ENCODE data around the gene SPEF1. TPM values are rescaled to one million over a fixed set of nuclear protein-coding genes. Genes with fewer than 3 reads are reported as not detected.

Gene SPEF1
- total RNA-seq, 2 donors from 2014 or later, result 0.66 to 1.3 TPM

DNA sequence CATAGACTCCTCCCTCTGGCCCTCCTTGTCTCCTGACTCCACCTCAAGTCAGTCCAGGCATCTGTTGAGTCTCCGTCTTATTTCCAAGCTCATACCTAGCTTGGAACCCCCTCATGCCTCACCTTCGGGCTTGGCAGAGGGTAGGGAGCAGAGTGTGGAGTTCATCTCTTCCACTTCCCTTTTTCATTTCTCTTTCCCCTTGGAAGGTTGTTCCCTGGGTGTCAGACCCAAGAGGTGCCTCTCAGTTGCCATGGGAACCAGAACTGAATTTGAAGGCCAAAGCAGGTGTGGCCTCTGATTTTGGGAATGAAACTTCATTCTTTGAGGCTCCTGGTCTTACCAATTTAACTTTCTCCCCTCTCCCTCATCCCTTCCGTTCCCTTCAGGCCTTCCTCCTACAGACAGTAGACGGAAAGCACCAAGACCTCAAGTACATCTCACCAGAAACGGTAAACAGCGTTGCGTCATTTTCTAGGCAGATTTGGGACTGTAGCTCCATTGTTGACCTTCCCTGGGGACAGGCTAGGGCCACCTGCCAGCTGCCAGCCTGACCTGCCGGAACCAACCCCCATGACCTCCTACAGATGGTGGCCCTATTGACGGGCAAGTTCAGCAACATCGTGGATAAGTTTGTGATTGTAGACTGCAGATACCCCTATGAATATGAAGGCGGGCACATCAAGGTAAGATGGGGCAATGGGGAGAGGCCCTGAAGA is 21.4 kb upstream of the SPEF1 start:
- ATAC-seq (no peak), DNase-seq (no peak)
- Histone ChIP-seq H3K27me3 (no peaks in the 10 kb centered on the region), H3K4me3 (no peak overlapping the region), H3K36me3 (replicated peaks in 1 of 2; ENCODE audit: insufficient read depth in 1 of 2, low read depth in 2 of 2) (no peaks in the 10 kb centered on the region), H3K9me3 (no peaks in the 10 kb centered on the region), H3K27ac (peak overlapping the region in 1 of 4 donors; percentile 13), H3K4me1 (peaks cover 31% of the 10 kb centered on the region)
- 66 to 78% methylated on average over 11 of the region's 11 CpGs for WGBS, 2 donors
- TF ChIP-seq, protein P1, sequence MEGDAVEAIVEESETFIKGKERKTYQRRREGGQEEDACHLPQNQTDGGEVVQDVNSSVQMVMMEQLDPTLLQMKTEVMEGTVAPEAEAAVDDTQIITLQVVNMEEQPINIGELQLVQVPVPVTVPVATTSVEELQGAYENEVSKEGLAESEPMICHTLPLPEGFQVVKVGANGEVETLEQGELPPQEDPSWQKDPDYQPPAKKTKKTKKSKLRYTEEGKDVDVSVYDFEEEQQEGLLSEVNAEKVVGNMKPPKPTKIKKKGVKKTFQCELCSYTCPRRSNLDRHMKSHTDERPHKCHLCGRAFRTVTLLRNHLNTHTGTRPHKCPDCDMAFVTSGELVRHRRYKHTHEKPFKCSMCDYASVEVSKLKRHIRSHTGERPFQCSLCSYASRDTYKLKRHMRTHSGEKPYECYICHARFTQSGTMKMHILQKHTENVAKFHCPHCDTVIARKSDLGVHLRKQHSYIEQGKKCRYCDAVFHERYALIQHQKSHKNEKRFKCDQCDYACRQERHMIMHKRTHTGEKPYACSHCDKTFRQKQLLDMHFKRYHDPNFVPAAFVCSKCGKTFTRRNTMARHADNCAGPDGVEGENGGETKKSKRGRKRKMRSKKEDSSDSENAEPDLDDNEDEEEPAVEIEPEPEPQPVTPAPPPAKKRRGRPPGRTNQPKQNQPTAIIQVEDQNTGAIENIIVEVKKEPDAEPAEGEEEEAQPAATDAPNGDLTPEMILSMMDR (IDR thresholded peaks at IDR 0.05), result no peak
- TF ChIP-seq POLR2A (IDR thresholded peaks at IDR 0.05), result no peak
- intact Hi-C loops (cut with DNase I), result no loop called here

DNA sequence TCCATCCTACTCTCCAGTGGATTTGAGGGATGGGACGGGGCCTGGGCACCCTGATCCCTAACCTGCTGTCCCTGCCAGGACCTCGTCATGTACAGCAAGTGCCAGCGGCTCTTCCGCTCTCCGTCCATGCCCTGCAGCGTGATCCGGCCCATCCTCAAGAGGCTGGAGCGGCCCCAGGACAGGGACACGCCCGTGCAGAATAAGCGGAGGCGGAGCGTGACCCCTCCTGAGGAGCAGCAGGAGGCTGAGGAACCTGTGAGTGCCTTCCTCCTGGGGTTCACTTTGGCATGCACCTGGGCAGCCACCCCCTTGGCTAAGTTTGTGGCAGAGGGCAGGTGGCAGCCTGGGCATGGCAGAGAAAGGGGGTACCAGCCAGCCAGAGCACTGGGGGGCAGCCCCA is 20.6 kb upstream of the SPEF1 start:
- no peak for ATAC-seq
- Histone ChIP-seq H3K36me3 (replicated peaks in 1 of 2; ENCODE audit: insufficient read depth in 1 of 2, low read depth in 2 of 2) (no peaks in the 10 kb centered on the region), H3K4me3 (no peak overlapping the region), H3K9me3 (no peaks in the 10 kb centered on the region), H3K27ac (no peak overlapping the region), H3K27me3 (no peaks in the 10 kb centered on the region), H3K4me1 (peaks cover 26% of the 10 kb centered on the region)
- WGBS, 2 donors, result 97 to 99% methylated on average over 12 to 13 of the region's 13 CpGs
- no peak for DNase-seq
- TF ChIP-seq POLR2A (IDR thresholded peaks at IDR 0.05), result no peak
- TF ChIP-seq, protein P1 (IDR thresholded peaks at IDR 0.05), result no peak
- intact Hi-C loops (cut with DNase I), result no loop called here

DNA sequence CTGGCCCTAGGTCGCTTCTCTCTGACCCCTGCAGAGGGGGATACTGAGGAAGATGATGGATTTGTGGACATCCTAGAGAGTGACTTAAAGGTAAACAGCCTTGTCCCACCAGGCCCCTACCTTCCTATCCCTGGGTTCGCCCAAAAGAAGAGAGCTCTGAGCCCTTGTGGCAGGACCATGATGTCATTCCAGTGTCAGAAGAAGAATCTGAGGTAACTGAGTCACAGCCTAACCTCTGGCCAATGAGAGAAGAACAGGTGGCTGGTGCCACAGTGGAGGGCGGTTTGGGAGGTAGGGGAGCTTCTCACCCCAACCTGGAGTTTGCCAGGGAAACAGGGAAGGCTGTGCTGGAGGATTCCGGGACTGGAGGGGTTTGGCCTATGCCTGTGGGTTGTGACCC is 20.1 kb upstream of the SPEF1 start:
- H3K27ac ChIP-seq, result no peak overlapping the region
- TF ChIP-seq, protein P1 (IDR thresholded peaks at IDR 0.05), result no peak
- no peak for TF ChIP-seq POLR2A (IDR thresholded peaks at IDR 0.05)
- intact Hi-C loops (cut with DNase I), result no loop called here
- no peak for ATAC-seq
- H3K9me3 ChIP-seq, result no peaks in the 10 kb centered on the region
- WGBS, 2 donors, result 83 to 89% methylated on average over 4 of the region's 4 CpGs
- H3K4me3 ChIP-seq, result no peak overlapping the region
- H3K27me3 ChIP-seq, result no peaks in the 10 kb centered on the region
- DNase-seq, result no peak
- no peaks in the 10 kb centered on the region for H3K36me3 ChIP-seq (replicated peaks in 1 of 2; ENCODE audit: insufficient read depth in 1 of 2, low read depth in 2 of 2)
- H3K4me1 ChIP-seq, result peaks cover 26% of the 10 kb centered on the region

DNA sequence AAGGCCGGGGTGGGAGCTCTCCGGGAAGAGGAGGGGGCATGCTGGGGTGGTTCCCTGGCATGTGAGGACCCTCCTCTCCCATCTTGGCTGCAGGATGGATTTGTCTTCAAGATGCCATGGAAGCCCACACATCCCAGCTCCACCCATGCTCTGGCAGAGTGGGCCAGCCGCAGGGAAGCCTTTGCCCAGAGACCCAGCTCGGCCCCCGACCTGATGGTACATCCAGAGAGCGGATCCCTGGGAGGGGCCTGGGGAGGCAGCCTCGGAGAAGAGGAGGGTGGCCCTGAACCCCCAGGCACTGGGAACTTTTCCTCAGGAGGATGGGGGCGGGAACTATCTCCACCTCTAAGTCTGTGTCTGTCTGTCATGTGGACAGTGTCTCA is 19.6 kb upstream of the SPEF1 start:
- no peak overlapping the region for H3K27ac ChIP-seq
- H3K27me3 ChIP-seq, result no peaks in the 10 kb centered on the region
- no peak for ATAC-seq
- H3K36me3 ChIP-seq (replicated peaks in 1 of 2; ENCODE audit: insufficient read depth in 1 of 2, low read depth in 2 of 2), result no peaks in the 10 kb centered on the region
- H3K9me3 ChIP-seq, result no peaks in the 10 kb centered on the region
- no peak for DNase-seq
- H3K4me3 ChIP-seq, result no peak overlapping the region
- H3K4me1 ChIP-seq, result peaks cover 23% of the 10 kb centered on the region
- 93 to 94% methylated on average over 6 to 7 of the region's 8 CpGs for WGBS, 2 donors
- intact Hi-C loops (cut with DNase I), result no loop called here
- TF ChIP-seq, protein P1 (IDR thresholded peaks at IDR 0.05), result no peak
- TF ChIP-seq POLR2A (IDR thresholded peaks at IDR 0.05), result no peak

Measured in body of pancreas (tissue), 4 donors.